ENCODE measurements around the gene CYP4A22.
"Not testable (repeated sequence)": the region's sequence is repeated elsewhere in the genome, so short reads cannot be mapped to it uniquely, and the experiment has no call there.

CYP4A22 gene

DNA sequence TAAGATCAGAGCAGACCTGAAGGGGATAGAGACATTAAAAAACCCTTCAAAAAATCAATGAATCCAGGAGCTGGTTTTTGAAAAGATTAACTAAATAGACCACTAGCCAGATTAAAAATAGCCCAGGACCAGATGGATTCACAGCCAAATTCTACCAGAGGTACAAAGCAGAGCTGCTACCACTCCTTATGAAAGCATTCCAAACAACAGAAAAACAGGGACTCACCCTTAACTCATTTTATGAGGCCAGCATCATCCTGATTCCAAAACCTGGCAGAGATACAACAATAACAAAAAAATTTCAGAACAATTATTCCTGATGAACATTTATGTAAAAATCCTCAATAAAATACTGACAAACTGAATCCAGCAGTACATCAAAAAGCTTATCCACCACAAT lies 19.2 kb downstream of the CYP4A22 start:
- DNase-seq (ENCODE audit: low read depth in 2 of 3, low spot score in 2 of 3) = not testable (repeated sequence)

DNA sequence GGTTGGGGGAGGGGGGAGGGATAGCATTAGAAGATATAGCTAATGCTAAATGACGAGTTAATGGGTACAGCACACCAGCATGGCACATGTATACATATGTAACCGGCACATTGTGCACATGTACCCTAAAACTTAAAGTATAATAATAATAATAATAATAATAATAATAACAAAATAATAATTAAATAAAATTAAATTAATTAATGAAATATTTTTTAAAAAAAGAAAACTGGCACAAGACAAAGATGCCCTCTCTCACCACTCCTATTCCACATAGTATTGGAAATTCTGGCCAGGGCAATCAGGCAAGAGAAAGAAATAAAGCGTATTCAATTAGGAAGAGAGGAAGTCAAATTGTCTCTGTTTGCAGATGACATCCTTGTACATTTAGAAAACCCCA lies 20.7 kb downstream of the CYP4A22 start:
- DNase-seq (ENCODE audit: low read depth in 2 of 3, low spot score in 2 of 3) = not testable (repeated sequence)

DNA sequence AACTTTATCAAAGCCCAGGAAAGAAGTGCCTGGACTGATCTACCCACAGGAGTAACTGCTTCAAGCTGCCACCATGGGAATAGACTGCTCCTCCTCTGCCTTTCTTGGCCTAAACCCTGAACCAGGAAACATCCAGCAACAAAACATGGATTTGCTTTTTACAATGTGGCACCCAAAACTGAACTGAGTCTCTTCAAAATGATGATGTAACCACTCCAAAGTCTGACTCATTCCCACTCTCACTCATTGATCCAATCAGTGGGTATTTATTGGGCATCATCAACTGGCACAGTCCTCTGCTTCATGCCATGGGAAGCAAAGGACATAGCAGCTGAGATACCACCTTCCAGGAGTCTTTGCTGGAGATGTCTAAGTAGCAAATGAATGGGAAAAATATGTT lies 23.5 kb downstream of the CYP4A22 start:
- DNase-seq (ENCODE audit: low read depth in 2 of 3, low spot score in 2 of 3) = no peak

DNA sequence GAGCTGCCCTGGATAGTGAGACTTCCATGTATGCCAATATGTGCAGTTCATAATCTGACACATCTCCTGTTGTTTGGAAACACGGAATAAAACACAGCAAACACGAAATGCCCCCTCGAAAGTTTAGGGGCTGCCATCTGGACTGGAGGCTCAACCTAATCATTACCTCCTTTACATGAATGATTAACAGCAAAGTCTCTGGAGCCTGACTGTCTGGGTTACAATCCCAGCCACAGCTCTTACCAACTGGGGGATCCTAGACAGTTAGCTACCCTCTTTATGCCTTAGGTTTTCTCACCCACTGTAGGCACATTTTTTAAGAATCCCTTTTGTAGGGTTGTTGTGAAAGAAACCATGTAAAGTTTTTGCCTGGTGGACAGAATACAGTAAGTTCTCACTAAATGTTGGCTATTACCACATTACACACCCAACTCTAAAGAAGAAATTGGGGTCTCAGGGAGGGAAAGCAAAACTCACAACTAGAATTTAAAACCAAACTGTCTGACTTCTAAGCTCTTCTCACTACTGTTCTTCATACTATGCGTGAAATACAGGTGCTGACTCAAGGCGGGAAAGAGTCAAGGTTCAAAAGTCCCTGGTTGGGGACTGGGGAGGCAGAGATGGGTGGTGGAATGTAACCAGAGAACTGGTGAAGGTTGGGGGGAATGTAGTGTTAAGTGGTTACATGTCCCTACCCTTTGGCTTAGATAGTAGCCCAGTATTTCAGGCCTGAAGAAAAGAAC lies 24.2 kb downstream of the CYP4A22 start:
- DNase-seq (ENCODE audit: low read depth in 2 of 3, low spot score in 2 of 3) = no peak

DNA sequence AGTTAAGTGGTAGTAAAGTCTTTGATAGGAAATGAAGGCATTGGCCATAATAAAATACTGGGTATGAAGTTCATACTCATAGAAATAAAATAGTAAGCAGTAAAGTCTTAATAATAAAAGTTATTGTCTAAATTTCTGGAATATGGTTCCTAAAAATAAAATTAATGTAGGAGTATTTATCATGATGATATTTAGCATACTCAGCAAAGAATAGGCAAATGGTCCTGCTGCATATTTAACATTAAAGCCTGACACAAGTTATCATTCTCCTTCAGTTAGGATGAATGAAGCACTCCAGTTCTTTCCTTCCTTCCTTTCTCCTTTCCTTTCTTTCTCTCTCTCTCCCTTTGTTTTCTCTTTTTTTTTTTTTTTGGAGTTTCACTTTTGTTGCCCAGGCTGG lies 27.3 kb downstream of the CYP4A22 start:
- DNase-seq (ENCODE audit: low read depth in 2 of 3, low spot score in 2 of 3) = no peak

DNA sequence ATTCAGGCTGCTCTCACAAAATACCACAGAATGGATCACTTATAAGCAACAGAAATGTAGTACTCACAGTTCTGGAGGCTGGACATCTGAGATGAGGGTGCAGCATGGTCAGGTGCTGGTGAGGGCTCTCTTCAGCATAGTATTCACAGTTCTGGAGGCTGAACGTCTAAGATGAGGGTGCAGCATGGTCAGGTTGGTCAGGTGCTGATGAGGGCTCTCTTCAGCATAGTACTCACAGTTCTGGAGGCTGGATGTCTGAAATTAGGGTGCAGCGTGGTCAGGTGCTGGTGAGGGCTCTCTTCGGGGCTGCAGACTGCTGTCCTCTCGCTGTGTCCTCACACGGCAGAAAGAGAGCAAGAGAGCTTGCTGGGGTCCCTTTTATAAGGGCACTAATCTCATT lies 35.5 kb downstream of the CYP4A22 start:
- DNase-seq (ENCODE audit: low read depth in 2 of 3, low spot score in 2 of 3) = no peak

DNA sequence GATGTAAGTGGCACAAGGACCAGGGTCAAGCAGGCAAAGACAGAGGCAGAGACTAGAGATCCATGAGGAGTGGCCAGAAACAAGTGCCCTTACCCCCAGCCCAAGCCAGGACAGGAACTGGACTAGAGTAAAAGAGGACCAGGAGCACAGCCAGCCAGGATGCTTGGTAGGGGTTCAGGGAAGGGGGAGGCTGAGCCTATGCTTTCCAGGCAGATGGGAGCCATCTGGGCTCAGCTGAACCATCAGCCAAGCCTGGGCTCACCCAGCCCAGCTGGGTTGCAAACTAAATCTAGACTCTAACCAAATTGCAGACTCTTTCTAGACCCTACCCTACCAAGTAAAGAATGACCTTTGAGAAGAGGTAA lies 37.4 kb downstream of the CYP4A22 start:
- no peak for DNase-seq (ENCODE audit: low read depth in 2 of 3, low spot score in 2 of 3)

DNA sequence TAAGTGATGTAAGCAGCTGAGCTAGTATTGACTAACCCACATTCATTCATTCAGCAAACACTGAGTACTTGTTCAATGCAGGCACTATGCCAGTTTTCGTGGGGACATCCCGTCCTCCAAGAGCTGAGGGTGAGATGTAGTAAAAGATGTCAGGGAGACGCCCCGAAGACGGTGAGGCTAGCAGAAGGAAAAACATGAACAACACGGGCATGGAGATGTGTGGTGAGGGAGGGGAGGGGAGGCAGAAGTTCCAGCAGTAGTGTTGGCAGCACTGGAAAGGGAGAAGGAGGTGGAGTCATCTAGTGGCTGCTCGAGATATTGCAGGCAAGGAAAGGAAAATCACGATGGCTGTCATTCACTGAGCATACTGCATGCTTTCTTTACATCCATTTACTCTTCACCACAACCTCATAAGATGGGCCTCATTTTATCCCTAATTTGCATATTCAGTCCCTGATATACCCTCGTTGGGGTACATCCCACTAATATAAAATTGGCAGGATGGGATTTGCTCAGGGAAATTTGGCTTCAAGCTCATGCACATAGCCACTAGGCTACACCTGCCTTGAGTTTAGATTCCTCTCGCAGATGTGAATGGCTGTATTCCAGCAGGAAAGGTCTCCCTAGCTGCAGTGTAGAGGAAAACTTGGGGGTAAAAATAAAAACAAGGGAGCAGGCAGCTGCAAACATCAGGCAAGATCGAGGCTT lies 38.1 kb downstream of the CYP4A22 start:
- DNase-seq (ENCODE audit: low read depth in 2 of 3, low spot score in 2 of 3) = no peak

DNA sequence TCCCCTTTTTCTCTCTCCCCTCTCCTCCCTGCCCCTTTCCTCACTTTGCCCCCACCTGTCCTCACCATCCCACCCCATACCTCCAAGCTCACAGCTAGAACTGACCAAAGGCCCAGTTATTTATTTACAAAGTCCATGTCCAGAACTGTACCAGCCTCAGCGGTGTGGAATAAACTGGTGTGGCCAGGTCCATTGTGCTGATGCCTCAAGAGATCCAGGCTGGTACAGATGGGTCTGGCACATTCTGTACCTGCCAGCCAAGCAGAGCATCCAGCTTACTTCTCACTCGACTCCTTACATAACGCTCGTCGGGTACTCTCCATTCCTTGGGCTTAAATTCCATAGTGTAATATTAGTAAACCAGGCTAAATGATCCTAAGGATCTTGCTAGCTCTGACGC lies 40.8 kb downstream of the CYP4A22 start:
- no peak for DNase-seq (ENCODE audit: low read depth in 2 of 3, low spot score in 2 of 3)

DNA sequence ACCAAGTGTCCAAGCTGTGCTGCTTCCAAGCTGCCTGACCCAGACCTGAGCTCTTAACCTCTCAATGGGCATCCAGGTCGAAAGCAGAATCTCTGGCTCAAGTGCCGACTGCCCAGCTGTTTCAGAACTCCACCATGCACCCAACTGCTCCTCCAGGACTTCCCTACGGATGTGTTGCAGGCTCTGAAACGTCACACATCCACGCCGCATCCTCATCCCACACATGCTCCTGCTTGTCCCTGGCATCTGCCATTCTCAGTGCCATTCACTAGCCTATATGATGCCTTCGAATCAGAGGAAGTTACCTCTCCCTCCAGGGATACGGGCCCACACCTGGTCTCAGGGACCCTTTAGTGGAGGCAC lies 41.4 kb downstream of the CYP4A22 start:
- no peak for DNase-seq (ENCODE audit: low read depth in 2 of 3, low spot score in 2 of 3)

DNA sequence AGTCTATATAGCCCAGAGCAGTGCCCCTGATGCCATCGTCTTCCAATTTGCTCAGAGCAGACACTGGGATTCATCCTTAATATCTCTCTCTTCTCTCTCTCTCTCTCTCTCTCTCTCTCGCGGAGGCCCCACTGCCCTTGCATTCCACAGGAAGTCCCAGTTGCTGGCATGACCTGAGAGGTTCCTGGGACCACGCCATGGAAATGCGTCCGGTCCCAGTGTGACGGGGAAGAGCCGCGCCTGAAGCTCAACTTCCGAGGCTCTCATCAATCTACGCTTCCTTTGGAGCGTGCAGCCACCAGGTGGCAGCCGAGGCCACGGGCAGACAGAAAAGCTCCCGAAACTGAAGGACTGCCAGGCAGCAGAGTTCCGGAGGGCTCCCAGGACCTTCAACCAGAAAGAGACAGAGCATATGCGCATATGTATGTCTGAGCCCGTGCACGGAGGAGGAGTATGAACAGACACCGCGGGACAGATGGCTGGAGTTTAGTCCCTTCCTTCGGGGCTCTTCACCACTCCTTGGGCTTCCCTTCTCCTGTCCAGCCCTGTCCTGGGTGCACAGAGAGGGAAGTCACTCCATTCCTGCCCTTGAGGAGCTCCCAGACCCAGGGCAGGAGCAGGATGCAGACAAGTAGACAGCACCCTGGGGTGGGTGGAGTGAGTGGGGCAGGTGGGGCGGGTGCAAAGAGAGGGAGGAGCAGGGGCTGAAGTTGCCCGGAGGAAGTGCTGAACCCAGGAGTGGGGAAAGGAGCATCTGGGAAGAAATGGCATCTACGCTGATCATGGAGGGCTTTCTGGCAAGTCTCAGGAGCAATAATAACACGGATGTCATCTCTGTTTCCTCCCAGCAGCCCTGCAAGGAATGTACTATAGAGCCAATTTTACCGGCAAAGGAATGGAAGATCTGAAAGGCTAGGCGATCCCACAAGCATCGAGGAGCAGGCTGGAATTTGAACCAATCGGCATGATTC lies 42.1 kb downstream of the CYP4A22 start:
- DNase-seq (ENCODE audit: low read depth in 2 of 3, low spot score in 2 of 3) = peak; percentile 52 to 65 (median 52)

DNA sequence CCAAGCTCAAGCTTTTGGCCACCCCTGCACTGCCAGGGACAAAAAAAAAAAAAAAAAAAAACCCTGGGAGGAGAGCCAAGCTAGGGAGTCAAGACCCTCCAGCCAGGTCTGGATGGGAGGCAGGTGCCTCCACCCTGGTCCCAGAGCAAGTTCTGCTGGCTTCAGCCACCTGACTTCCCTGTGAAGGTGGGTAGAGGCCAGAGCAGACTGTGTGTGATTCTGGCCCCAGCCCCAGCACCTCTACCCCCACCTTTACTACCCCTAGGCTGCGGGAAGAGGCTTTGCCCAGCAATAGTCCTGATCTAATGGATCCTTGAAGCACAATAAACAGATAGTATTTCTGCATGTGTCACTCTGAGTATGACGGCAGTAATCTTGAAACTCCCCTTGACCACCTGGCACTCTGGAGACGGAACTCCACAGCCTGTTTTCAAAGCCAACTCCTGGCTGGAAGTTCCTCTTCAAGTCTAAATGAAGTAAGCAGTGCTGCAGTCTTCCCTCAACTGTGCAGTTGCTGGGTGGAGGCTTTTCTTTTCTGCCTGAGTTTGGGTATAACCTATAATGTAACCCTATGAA lies 42.8 kb downstream of the CYP4A22 start:
- no peak for DNase-seq (ENCODE audit: low read depth in 2 of 3, low spot score in 2 of 3)

DNA sequence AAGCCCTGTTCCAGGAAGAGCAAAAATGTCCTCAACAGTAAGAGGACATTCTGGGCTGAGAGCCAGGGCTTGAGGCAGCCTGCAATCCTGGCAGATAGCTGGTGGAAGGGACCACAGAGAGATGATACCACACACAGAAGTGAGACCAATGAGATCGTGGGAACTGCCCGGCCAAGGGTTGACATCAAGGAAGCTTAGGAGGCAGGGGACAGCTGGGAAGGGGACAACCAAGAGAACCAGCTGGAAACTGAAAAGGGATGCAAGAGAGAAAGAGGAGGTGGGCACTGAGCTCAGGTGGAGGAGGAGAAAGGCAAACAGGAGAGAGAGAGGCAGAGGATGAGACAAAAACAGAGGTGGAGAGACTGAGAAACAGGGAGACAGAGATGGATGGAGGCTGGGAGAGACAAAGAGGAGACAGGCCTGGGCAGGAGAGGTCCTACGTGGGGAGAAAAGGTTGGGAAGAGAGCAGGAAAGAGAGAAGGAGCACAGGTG lies 43.4 kb downstream of the CYP4A22 start:
- DNase-seq (ENCODE audit: low read depth in 2 of 3, low spot score in 2 of 3) = no peak

DNA sequence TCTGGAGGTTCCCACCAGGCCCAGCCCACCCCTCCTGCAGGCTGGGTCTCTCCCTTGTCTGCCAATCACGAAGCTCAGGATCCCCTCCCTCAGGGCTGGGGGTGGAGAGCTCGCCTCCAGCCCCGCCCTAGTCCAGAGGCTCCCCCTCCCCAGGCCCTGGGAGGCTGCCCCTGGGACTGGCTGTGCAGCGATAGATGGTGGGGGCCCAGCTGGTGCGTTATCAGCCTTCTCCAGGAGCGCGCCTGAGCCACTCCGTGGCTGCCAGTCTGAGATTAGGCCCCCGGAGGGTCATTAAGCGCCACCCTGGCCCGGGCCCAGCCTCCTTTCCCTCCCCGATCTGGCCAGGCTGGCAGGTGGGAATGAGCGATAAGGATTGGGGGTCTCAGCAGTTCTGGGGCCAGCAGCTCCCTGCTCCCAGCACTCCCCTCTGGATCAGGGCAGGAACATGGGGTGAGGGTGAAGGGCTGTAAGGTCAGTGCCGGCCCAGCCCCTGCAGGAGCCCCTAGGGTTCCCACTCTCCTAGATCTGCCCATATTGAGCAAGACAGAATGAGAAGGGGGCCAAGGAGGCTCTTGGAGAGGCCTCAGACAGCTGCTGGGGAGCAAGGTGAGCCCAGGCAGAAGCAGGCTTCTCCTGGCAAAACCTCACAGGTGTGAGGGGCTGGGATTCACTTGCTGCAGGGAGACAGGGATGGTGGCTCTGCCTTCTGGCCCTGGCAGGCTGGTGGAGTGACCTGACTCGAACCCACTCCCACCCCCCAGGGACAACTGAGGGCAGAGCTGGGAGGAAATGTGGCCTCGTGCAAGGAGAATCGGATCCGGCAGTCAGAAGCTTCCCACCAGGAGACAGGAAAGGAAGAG lies 44.1 kb downstream of the CYP4A22 start:
- no peak for DNase-seq (ENCODE audit: low read depth in 2 of 3, low spot score in 2 of 3)

DNA sequence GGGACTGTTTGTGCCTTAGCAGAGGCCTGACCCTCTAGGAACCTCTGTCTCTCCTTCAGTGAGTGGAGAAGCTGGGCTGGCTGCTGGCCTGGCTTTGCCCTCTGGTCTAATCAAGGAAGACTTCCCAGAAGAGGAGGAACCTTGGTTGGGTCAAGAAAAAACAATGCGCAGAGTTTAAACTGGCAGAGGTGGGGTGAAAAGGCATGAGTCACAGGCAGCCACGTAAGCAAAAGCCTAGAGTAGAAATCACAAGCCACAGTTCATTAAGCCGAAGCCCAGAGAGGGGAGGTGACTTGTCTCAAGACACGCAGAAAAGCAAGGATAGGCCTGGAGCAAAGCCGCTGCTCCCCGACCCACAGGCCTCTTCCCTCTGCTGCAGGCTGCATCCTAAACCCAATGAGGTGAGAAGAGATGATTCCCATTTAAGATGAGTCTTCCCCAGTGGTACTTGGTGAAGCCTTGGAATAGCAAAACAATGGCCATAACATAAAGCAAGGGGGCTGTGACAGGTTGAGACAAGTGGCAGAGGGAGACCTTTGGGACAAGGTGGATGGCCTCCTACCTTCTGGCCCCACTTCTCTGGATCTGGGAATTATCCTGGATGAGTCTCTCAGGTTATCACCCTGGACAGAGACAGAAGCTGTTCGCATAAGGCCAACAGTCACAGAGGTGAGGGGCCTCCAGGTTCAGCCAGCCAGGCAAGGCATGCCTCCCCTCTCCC lies 44.9 kb downstream of the CYP4A22 start:
- DNase-seq (ENCODE audit: low read depth in 2 of 3, low spot score in 2 of 3) = no peak

DNA sequence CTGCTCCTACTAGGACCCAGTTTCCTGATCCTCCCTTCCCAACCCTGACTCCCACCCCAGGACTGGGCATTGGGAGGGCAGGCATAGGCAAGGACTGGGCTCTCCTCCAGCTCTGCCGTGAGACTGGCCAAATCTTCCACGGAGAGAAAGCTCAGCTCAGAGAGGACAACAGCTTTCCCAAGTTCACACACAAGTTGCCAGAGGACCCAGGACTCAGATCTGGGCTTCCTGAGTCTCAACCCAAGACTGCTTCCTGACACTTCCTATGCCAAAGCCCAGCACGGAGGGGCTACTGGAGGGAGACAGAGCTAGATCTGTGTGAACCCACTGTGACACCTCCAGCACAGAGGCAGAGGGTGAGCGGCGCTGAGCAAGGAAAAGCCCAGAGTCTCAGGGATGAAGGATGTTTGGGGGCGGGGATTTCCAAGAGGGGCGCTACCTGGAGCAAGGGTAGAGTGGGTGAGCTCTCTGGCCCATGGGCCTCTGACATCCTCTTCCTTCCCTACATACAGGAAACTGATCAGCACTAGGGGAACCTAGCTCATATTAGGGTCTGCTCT lies 45.5 kb downstream of the CYP4A22 start:
- DNase-seq (ENCODE audit: low read depth in 2 of 3, low spot score in 2 of 3) = no peak

DNA sequence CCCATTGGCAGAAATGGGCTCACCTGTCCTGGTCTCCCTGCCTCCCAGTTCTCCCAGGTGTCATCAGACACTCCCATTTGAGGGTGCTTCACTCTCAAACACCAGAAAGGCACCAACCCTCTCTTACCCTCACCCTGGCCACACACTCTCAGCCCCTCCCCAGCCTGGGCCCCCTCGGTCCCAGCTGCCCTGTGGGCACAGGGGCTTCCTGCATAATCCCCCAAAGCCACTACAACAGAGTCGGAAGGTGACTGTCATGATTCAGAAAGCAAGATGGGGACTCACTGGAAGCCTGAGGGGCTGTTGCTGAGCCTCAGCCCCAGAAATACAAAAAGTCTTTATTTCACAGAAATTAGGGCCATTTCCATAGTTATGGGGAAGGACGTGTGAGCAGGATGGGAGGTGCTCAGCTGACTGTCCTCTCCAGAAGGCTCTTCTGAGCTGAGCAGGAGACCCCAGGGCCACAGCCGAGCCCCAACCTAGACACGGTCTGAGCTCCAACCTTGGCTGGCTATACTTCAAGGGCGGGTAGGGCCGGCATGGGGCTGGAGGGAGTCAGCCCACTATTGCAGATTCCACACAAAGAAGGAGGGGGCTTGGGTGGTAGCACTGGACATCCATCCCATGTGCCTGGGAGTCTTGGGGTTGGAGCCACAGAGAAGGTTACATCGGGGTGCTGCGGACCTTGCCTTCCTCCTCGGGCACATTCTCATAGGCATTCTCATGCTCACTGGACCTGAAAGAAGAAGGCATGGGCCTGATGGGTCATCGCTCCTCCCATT lies 46.3 kb downstream of the CYP4A22 start:
- no peak for DNase-seq (ENCODE audit: low read depth in 2 of 3, low spot score in 2 of 3)

DNA sequence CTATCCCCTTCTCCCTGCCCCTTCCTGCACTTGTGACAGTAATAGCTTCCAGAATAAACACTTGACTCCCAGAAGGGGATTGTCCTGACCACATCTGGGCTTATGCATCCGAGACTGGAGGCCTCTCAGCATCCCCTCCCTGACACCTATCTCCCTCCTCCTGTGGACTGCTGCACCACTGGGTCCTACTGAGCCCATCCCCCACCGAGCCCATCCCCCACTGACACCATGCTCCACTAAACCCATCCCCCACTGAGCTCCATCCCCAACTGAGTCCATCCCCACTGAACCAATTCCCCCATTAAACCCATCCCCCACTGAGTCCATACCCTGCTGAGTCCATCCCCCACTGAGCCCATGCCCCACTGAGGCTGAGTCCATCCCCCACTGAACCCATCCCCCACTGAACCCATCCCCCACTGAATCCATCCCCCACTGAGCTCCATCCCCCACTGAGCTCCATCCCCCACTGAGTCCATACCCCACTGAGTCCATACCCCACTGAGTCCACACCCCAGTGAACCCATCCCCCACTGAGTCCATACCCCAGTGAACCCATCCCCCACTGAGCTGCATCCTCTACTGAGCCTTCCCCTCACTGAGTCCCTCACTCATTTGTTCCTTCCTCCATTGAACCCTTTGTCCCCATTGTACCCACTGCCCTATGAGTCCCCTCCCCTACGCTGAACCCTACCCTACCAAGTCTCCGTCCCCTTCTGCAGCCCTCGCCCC lies 47.0 kb downstream of the CYP4A22 start:
- no peak for DNase-seq (ENCODE audit: low read depth in 2 of 3, low spot score in 2 of 3)
